Prostate gland (tissue), 2 donors: Measurements from ENCODE around the gene TEC. TPM values are rescaled to one million over a fixed set of nuclear protein-coding genes. Genes with fewer than 3 reads are reported as not detected.

Experiments
- DNase-seq: peaks from one replicate; pipeline ENCODE4 v3.0.0-alpha.2; 2019; ENCODE audit warnings: low spot score
- H3K27ac ChIP-seq, 2 donors: fragments of 200-600 bp; sonication (generic); 2 replicates each; pipeline ENCODE4 v1.5.1; 2017 to 2019
- H3K27me3 ChIP-seq: fragments of 200-600 bp; sonication (generic); replicated peaks from 2 replicates; pipeline ENCODE4 v1.5.1; 2019; ENCODE audit not compliant: insufficient read depth
- H3K36me3 ChIP-seq, 2 donors: fragments of 200-600 bp; sonication (generic); 1 replicate in 1 of 2; 2 replicates in 1 of 2; pipeline versions ENCODE4 v1.5.1 to v1.8.1; 2017 to 2019
- H3K4me1 ChIP-seq: fragments of 200-600 bp; sonication (generic); replicated peaks from 2 replicates; pipeline ENCODE4 v1.5.1; 2019
- H3K4me3 ChIP-seq, 2 donors: fragments of 200-600 bp; sonication (generic); 2 replicates each; pipeline ENCODE4 v1.5.1; 2017 to 2019
- H3K9me3 ChIP-seq: fragments of 200-600 bp; sonication (generic); 2 replicates; pipeline ENCODE4 v1.5.1; 2017
- CTCF ChIP-seq, 4 experiments: fragments of 200-600 bp in 2 of 4; fragments of 450-650 bp in 2 of 4; sonication (generic) in 2 of 4; IDR thresholded peaks; 1 replicate in 3 of 4; 2 replicates in 1 of 4; pipeline ENCODE4 v1.5.1; 2016 to 2019; ENCODE audit warnings: antibody characterized with exemption in 4 of 4, mild to moderate bottlenecking in 2 of 4, moderate library complexity in 2 of 4
- POLR2A ChIP-seq: fragments of 450-650 bp; IDR thresholded peaks from one replicate; pipeline ENCODE4 v1.6.1; 2016; ENCODE audit warnings: antibody characterized with exemption, mild to moderate bottlenecking
- POLR2AphosphoS5 ChIP-seq: sonication (generic); formaldehyde crosslinking; IDR thresholded peaks from one replicate; pipeline ENCODE4 v1.6.1; 2017; ENCODE audit warnings: antibody characterized with exemption
- WGBS: methylation state at CpG from one replicate; pipeline ENCODE4 v1.1.5; 2018; 5-methylcytosine and 5-hydroxymethylcytosine counted together
- intact Hi-C: fragments of 100-400 bp; cut with DNase I; formaldehyde crosslinking; loops from one replicate; pipeline ENCODE4 v1.14.2; 2022
- small RNA-seq, 2 donors: library from RNA; depleted of rRNA; stranded (forward); fragments of <200 nt; gene quantifications; one replicate each; pipeline ENCODE3, GENCODE V24; 2016
- total RNA-seq, 2 donors: library from RNA; depleted of rRNA; stranded (reverse); fragments of >200 nt; gene quantifications; one replicate each; pipeline ENCODE4 v1.1.0, GENCODE V29; 2016

TEC gene
- total RNA-seq, 2 donors from 2014 or later = 0.96 to 6.4 TPM

DNA sequence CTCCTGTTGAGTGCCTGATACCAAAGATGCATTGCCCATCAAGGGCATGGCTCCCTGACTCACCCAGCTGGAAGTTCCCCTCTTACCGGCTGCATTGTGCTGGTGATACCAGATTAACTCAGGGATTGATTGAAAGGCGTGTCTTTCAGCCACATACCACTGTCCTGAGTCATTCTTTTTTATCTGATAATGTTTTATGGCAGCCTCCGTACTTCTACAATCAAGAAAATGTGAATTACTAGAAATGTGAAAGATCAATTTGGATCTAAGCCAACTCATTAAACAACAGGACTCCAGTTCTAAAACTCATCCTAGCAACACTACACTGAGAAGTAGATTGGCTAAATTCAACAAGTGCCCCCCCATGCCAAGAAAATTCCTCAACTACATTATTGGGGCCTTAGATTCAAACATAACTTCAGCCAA, 175.6 kb downstream of the TEC start:
- TF ChIP-seq CTCF (IDR thresholded peaks at IDR 0.05) (no peak), POLR2AphosphoS5 (no peak), POLR2A (no peak)
- Histone ChIP-seq H3K27ac (no peak overlapping the region), H3K9me3 (no peaks in the 10 kb centered on the region), H3K36me3 (no peaks in the 10 kb centered on the region), H3K4me3 (no peak overlapping the region), H3K27me3 (no peaks in the 10 kb centered on the region), H3K4me1 (no peaks in the 10 kb centered on the region)
- intact Hi-C loops = no loop called here
- no peak for DNase-seq
- WGBS = 37% methylated on average over 3 of the region's 3 CpGs

- Histone ChIP-seq H3K36me3 (no peaks in the 10 kb centered on the region), H3K27ac (no peak overlapping the region), H3K9me3 (no peaks in the 10 kb centered on the region), H3K27me3 (no peaks in the 10 kb centered on the region), H3K4me3 (no peak overlapping the region), H3K4me1 (no peaks in the 10 kb centered on the region)
- no peak for DNase-seq
- WGBS = 48% methylated on average over 5 of the region's 5 CpGs
- TF ChIP-seq POLR2AphosphoS5 (no peak), CTCF (IDR thresholded peaks at IDR 0.05) (no peak), POLR2A (no peak)
- intact Hi-C loops = no loop called here
These were observed 179.0 kb downstream of the TEC start for GRCh38 chr4:48090621-48091020.

GRCh38 chr4:48085821-48086589, 183.6 kb downstream of the TEC start:
- TF ChIP-seq POLR2AphosphoS5 (no peak), CTCF (IDR thresholded peaks at IDR 0.05) (no peak), POLR2A (no peak)
- no peaks in the 10 kb centered on the region for H3K9me3 ChIP-seq
- no peak overlapping the region for H3K4me3 ChIP-seq
- no peak overlapping the region for H3K27ac ChIP-seq
- no peak for DNase-seq
- no peaks in the 10 kb centered on the region for H3K4me1 ChIP-seq
- 72% methylated on average over 8 of the region's 8 CpGs for WGBS
- H3K27me3 ChIP-seq = no peaks in the 10 kb centered on the region
- intact Hi-C loops = loop anchor here (10.0 kb wide), 2 partner anchors 151 to 401 kb away; no protein-coding TSS in a partner anchor
- H3K36me3 ChIP-seq = no peaks in the 10 kb centered on the region

Small RNA genes lying within 50 kb of the gene (small RNA-seq; reads per million reads assigned to genes)
- gene RF00019 (0 reads per million in 2 donors), gene RF00026 (0 reads per million in 2 donors), gene RNU6-838P (0 reads per million in 2 donors)

Other genes starting within 250 kb of the TEC start
- 1 to 10 TPM in 1 of 2 donors, under 1 TPM in 1; 0.46 to 4.8 TPM for gene TXK, start 135.6 kb downstream of the TEC start, total RNA-seq
- gene SLAIN2, start 71.7 kb upstream of the TEC start, total RNA-seq = 100 to 1,000 TPM in 1 of 2 donors, 10 to 100 TPM in 1; 95.1 to 119 TPM
- 1 to 10 TPM in 1 of 2 donors, under 1 TPM in 1; 0.23 to 1.1 TPM for gene SLC10A4, start 213.5 kb upstream of the TEC start, total RNA-seq
- 1 to 10 TPM in 1 of 2 donors, not detected in 1; 1.7 TPM for gene ZAR1, start 220.4 kb upstream of the TEC start, total RNA-seq